ENCODE results near the gene CST7.
A peak's percentile ranks its signal among the peaks of the same experiment; 100 is the strongest.

CST7 gene

GRCh38 chr20:24987873-24988835 is 39.1 kb downstream of the CST7 start:
- H3K4me3 ChIP-seq (ENCODE audit: low read length), result no peak overlapping the region
- TF ChIP-seq ZNF274 (IDR thresholded peaks at IDR 0.05; ENCODE audit: low read depth, low read length), result no peak

GRCh38 chr20:24989162-24989561 is 40.1 kb downstream of the CST7 start:
- TF ChIP-seq ZNF274 (IDR thresholded peaks at IDR 0.05; ENCODE audit: low read depth, low read length), result no peak
- H3K4me3 ChIP-seq (ENCODE audit: low read length), result no peak overlapping the region

DNA sequence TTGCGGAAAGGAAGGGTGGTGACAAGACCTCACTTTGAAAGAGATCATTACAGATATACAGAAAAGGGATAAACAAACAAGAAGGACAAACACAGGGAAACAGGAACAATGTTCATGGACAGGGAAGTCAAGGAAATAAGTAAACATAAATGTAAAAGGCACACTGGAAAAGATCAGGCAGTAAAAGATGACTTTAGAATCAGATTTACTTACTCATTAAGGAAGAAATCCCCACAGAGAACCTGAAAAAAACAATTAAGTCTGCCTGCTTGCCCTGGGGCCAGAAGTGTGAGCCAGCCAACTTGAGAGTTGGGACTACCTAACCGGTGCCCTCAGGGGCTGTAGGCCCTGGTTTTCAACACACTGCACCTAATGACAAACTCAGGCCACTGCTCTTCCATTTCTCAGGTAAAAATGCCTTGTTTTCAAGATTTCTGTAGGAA is 41.8 kb downstream of the CST7 start:
- TF ChIP-seq ZNF274 (IDR thresholded peaks at IDR 0.05; ENCODE audit: low read depth, low read length), result no peak
- H3K4me3 ChIP-seq (ENCODE audit: low read length), result peak overlapping the region; percentile 62; the same call in 1 of the 2 replicates

DNA sequence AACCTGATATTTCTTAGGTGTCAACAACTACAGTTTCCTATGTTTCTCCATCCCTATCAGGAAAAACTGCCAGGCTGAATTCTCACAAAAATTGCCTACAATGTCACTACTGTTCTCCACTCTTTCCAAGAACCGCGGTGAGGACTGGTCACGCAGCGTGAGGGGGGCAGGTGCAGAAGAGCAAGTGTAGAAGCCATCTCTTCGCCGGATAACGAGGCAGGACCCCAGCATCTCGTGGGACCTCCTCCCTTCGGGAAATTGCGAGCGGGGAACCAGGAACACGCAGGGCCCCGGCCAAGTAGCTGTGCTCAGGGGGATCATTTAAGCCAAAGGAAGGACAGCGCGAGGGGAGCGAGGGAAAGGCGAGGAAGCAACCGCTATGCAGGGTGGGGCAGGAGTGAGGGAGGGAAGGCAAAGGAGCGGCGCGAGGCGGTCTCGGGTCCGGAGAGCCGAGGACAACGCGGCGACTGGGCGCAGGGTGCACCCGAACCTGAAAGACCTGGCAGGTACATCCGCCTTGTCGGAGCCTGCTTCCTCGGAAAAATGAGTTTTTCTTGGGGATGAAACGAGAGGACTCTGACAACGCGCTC is 42.9 kb downstream of the CST7 start:
- no peak for TF ChIP-seq ZNF274 (IDR thresholded peaks at IDR 0.05; ENCODE audit: low read depth, low read length)
- peak overlapping the region; percentile 62 for H3K4me3 ChIP-seq (ENCODE audit: low read length)

- TF ChIP-seq ZNF274 (IDR thresholded peaks at IDR 0.05; ENCODE audit: low read depth, low read length), result no peak
- H3K4me3 ChIP-seq (ENCODE audit: low read length), result peak within 1 kb of the TSS; percentile 62
Measured at GRCh38 chr20:24992487-24993205, 43.6 kb downstream of the CST7 start, which contains the start of gene APMAP. Gene APMAP (minus strand): TSS chr20:24992751. CDS start chr20:24992688, 63 bp downstream.

- no peak for TF ChIP-seq ZNF274 (IDR thresholded peaks at IDR 0.05; ENCODE audit: low read depth, low read length)
Measured at GRCh38 chr20:24993337-24994185, 44.5 kb downstream of the CST7 start.

DNA sequence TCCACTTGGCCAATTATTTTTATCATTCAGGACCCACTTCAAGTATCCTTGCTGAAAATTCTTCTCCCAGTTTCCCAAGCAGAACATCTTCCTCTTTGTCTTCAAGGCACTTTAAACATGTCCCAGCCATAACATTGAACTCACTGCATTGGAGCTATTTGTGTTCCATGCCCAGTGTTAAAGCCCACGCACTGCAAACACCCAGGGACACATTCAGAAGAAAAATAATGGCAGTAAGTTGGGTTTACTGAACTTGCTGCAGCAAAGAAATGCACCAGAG is 45.1 kb downstream of the CST7 start:
- TF ChIP-seq ZNF274 (IDR thresholded peaks at IDR 0.05; ENCODE audit: low read depth, low read length), result no peak
- no peak overlapping the region for H3K4me3 ChIP-seq (ENCODE audit: low read length)

More at GRCh38 chr20:24993337-24994185, 44.5 kb downstream of the CST7 start:
- H3K4me3 ChIP-seq (ENCODE audit: low read length), result peak overlapping the region; percentile 62; the same call in 1 of the 2 replicates

DNA sequence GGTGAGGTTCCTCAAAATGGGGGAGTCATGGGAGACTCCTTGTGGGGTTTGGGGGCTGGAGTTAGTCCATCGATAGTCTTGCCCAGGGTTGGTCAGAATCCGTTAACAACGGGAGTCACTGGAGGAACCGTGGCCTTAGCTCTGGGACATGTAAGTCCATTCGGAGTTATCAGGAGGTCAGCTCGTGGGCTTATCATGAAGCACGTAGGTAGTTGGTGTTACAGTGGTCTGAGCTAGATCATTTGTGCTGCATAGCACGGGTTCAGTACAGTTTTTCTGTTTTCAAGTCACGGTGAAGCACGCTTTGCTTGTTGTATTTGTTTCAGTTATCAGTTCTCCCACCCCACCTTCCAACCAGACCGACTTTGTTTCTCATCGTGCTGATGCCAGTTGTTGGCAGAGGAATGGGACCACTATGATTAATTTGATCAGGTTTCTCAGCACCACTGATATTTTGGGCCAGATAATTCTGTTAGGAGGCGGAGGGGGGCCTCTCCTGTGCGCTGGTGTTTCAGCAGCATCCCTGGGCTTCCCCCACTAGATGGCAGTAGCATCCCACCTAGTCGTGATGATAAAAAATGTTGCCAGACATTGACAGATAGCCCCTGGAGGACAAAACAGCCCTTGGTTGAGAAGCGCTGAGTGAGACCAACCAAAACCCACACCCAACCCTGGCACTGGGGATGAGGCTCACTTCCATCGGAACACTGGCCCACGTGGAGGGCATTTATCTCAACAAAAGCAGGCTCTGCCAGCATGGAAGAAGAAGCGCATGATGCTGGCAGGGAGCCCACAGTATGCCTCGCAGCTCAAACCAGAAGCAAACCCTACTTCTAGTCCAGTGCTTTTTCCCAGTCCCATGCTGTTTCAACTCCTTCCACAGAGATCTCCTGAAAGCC is 45.6 kb downstream of the CST7 start:
- no peak overlapping the region for H3K4me3 ChIP-seq (ENCODE audit: low read length)
- no peak for TF ChIP-seq ZNF274 (IDR thresholded peaks at IDR 0.05; ENCODE audit: low read depth, low read length)

GRCh38 chr20:24995741-24996448 is 46.8 kb downstream of the CST7 start:
- H3K4me3 ChIP-seq (ENCODE audit: low read length), result no peak overlapping the region
- no peak for TF ChIP-seq ZNF274 (IDR thresholded peaks at IDR 0.05; ENCODE audit: low read depth, low read length)

DNA sequence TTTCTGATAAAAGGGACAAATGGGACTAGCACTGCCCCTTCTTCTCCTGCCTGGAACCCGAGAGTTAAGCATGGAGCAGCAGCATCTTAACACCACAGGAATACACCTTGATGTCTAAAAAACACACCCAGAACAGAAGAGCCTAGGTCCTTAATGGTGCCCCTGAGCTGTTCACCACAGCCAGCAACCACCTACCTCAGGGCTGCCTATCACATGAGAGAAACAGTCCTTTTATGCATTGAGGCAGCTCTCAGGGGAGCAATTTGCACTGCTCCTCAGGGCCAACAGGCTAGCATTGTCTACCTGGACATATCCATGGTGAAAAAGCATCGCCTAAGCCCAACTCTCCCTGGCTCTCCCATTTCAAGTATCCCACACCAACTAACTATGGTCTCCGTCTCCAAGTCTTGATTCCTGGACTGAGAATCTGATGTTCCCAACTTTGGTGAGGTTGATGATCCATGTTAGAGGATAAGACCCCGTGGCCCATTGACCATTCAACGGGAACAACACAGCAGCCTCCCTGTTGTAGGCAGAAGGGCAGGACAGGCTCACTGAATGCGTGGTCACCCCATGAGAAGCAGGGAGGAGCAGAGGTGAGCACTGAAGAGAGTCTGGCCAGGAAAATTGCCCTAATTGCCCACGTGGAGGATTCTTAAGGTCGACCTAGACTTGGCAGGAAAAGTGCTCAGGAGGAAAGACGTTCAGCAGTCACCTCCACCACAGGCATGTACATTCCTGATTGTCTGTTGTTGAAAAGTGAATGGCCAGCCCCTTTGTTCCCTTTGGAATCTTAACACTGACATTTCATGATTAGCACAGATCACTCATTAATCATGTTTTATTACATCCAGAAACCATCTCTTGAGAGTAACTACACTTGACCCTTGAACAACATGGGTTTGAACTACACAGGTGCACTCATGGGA is 47.6 kb downstream of the CST7 start:
- no peak overlapping the region for H3K4me3 ChIP-seq (ENCODE audit: low read length)
- TF ChIP-seq ZNF274 (IDR thresholded peaks at IDR 0.05; ENCODE audit: low read depth, low read length), result no peak

DNA sequence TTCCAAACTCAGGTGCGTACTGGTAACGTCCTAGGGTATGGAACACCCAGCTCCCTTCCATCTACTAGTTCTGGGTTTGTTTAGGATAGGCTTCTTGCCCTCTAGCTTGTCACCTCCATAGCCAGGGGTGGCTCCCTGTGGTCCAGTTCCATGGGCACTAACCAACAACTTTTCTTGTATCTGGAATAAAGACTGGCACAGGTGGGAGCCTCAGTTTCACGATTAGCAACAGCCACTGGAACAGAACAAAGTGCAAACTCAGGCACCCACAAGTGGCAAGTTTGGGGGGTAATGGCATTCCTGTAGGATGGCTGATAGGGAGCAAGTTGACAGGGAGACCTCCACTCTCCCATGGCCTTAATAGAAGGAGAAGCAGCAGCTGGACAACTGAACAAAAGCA is 49.1 kb downstream of the CST7 start:
- TF ChIP-seq ZNF274 (IDR thresholded peaks at IDR 0.05; ENCODE audit: low read depth, low read length), result no peak
- H3K4me3 ChIP-seq (ENCODE audit: low read length), result no peak overlapping the region

All from GM08714 (cell line).